ENCODE data around the gene WNT8B.

Gene WNT8B

GRCh38 chr10:100496567-100496966, 33.8 kb downstream of the WNT8B start:
- no peak for DNase-seq (ENCODE audit: low read depth)
- TF ChIP-seq CTCF (conservative IDR thresholded peaks at IDR 0.05; ENCODE audit: low read depth, low read length): no peak
- H3K4me3 ChIP-seq (ENCODE audit: low read length): no peak overlapping the region

- H3K4me3 ChIP-seq (ENCODE audit: low read length): no peak overlapping the region
- TF ChIP-seq CTCF (conservative IDR thresholded peaks at IDR 0.05; ENCODE audit: low read depth, low read length): no peak
- no peak for DNase-seq (ENCODE audit: low read depth)
Observed at GRCh38 chr10:100498059-100498458, 35.2 kb downstream of the WNT8B start.

GRCh38 chr10:100501423-100501822, 38.6 kb downstream of the WNT8B start:
- TF ChIP-seq CTCF (conservative IDR thresholded peaks at IDR 0.05; ENCODE audit: low read depth, low read length): no peak
- no peak for DNase-seq (ENCODE audit: low read depth)
- H3K4me3 ChIP-seq (ENCODE audit: low read length): no peak overlapping the region

- no peak for DNase-seq (ENCODE audit: low read depth)
- no peak overlapping the region for H3K4me3 ChIP-seq (ENCODE audit: low read length)
- no peak for TF ChIP-seq CTCF (conservative IDR thresholded peaks at IDR 0.05; ENCODE audit: low read depth, low read length)
Observed at GRCh38 chr10:100502926-100503494, 40.2 kb downstream of the WNT8B start.

- no peak for TF ChIP-seq CTCF (conservative IDR thresholded peaks at IDR 0.05; ENCODE audit: low read depth, low read length)
- no peak for DNase-seq (ENCODE audit: low read depth)
Observed at GRCh38 chr10:100504096-100504495, 41.3 kb downstream of the WNT8B start.

GRCh38 chr10:100505164-100505563, 42.4 kb downstream of the WNT8B start:
- no peak overlapping the region for H3K4me3 ChIP-seq (ENCODE audit: low read length)
- no peak for DNase-seq (ENCODE audit: low read depth)
- no peak for TF ChIP-seq CTCF (conservative IDR thresholded peaks at IDR 0.05; ENCODE audit: low read depth, low read length)

More at GRCh38 chr10:100504096-100504495, 41.3 kb downstream of the WNT8B start:
- H3K4me3 ChIP-seq (ENCODE audit: low read length): no peak overlapping the region

GRCh38 chr10:100506596-100507356, 44.0 kb downstream of the WNT8B start:
- TF ChIP-seq CTCF (conservative IDR thresholded peaks at IDR 0.05; ENCODE audit: low read depth, low read length): no peak
- DNase-seq (ENCODE audit: low read depth): no peak
- H3K4me3 ChIP-seq (ENCODE audit: low read length): no peak overlapping the region
